HL-60 (cell line): Measurements from ENCODE around the gene SLIT2.

Experiments used
- DNase-seq, 2 experiments: peaks; one replicate each; pipeline ENCODE4 v3.0.0-alpha.2; 2010 to 2020; ENCODE audit warnings: low read depth in 1 of 2, low spot score in 1 of 2
- H3K27ac ChIP-seq: fragments of 250-450 bp; sonication (Bioruptor Pico); replicated peaks from 2 replicates; pipeline ENCODE4 v1.5.1; 2020; ENCODE audit warnings: mild to moderate bottlenecking, moderate library complexity
- H3K27me3 ChIP-seq: fragments of 250-450 bp; sonication (Bioruptor Pico); 2 replicates; pipeline ENCODE4 v1.5.1; 2021; ENCODE audit warnings: mild to moderate bottlenecking, moderate library complexity; ENCODE audit not compliant: insufficient read depth, poor library complexity, severe bottlenecking
- H3K4me3 ChIP-seq: replicated peaks from 2 replicates; pipeline ENCODE4 v1.5.1; 2011; ENCODE audit warnings: mild to moderate bottlenecking, control low read depth, low read length; ENCODE audit not compliant: insufficient read depth
- CTCF ChIP-seq: IDR thresholded peaks from one replicate; pipeline ENCODE4 v1.5.1; 2011; ENCODE audit warnings: low read length, control low read depth, inconsistent platforms; ENCODE audit not compliant: insufficient read depth
- GABPA ChIP-seq: IDR thresholded peaks from 2 replicates; pipeline ENCODE4 v1.6.1; 2012; ENCODE audit warnings: low read depth
- POLR2AphosphoS5 ChIP-seq: IDR thresholded peaks from 2 replicates; pipeline ENCODE4 v1.6.1; 2012; ENCODE audit warnings: low read depth
- REST ChIP-seq: IDR thresholded peaks from 2 replicates; pipeline ENCODE4 v1.6.1; 2012; ENCODE audit warnings: low read depth; ENCODE audit not compliant: insufficient replicate concordance
- SPI1 ChIP-seq: IDR thresholded peaks from 2 replicates; pipeline ENCODE4 v1.6.1; 2012; ENCODE audit warnings: low read depth, mild to moderate bottlenecking, borderline replicate concordance

Gene SLIT2

GRCh38 chr4:20281453-20281852, 29.7 kb downstream of the SLIT2 start:
- no peak overlapping the region for H3K4me3 ChIP-seq
- TF ChIP-seq CTCF, result no peak
- no peak for TF ChIP-seq GABPA
- TF ChIP-seq POLR2AphosphoS5, result no peak
- no peak for TF ChIP-seq SPI1
- TF ChIP-seq REST, result no peak
- H3K27me3 ChIP-seq, result no peaks in the 10 kb centered on the region
- H3K27ac ChIP-seq, result no peak overlapping the region
- no peak for DNase-seq

- H3K27me3 ChIP-seq, result no peaks in the 10 kb centered on the region
- DNase-seq, result no peak
- no peak overlapping the region for H3K4me3 ChIP-seq
- H3K27ac ChIP-seq, result no peak overlapping the region
- no peak for TF ChIP-seq REST
- TF ChIP-seq GABPA, result no peak
- no peak for TF ChIP-seq CTCF
- TF ChIP-seq POLR2AphosphoS5, result no peak
Measured at GRCh38 chr4:20283039-20283438, 31.3 kb downstream of the SLIT2 start.

GRCh38 chr4:20284990-20285389, 33.3 kb downstream of the SLIT2 start:
- Histone ChIP-seq H3K4me3 (no peak overlapping the region), H3K27me3 (no peaks in the 10 kb centered on the region), H3K27ac (no peak overlapping the region)
- TF ChIP-seq POLR2AphosphoS5 (no peak), REST (no peak), GABPA (no peak), SPI1 (no peak), CTCF (no peak)
- DNase-seq, result no peak
